ENCODE results near the gene ABCA13.

DNA sequence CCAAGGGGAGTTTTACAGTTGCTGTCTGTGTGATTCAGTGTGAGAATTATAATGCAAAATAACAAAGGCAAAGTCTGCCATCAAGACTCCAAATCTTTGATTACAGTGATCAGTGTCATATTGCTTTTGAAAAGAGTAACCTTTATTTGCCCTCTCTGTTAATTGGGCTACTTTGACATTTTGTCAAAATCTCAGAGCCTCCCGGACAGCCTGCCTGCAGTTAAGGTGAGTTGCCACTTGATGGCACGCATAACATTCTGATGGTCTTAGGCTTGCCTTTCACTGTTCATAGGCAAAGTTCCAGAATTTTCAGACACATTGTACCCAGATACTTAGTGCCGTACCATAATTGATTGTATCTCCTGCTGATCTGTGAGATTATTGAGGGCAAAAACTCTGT, 253.5 kb downstream of the ABCA13 start:
- TF ChIP-seq, protein P1, sequence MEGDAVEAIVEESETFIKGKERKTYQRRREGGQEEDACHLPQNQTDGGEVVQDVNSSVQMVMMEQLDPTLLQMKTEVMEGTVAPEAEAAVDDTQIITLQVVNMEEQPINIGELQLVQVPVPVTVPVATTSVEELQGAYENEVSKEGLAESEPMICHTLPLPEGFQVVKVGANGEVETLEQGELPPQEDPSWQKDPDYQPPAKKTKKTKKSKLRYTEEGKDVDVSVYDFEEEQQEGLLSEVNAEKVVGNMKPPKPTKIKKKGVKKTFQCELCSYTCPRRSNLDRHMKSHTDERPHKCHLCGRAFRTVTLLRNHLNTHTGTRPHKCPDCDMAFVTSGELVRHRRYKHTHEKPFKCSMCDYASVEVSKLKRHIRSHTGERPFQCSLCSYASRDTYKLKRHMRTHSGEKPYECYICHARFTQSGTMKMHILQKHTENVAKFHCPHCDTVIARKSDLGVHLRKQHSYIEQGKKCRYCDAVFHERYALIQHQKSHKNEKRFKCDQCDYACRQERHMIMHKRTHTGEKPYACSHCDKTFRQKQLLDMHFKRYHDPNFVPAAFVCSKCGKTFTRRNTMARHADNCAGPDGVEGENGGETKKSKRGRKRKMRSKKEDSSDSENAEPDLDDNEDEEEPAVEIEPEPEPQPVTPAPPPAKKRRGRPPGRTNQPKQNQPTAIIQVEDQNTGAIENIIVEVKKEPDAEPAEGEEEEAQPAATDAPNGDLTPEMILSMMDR (IDR thresholded peaks at IDR 0.05): peak; percentile 71
- TF ChIP-seq EZH2phosphoT487 (IDR thresholded peaks at IDR 0.05): no peak
- no peak for TF ChIP-seq EZH2 (IDR thresholded peaks at IDR 0.05)

All from neural progenitor cell (in vitro differentiated cells).